ENCODE measurements around the gene PDE6B. TPM values are rescaled to one million over a fixed set of nuclear protein-coding genes. Genes with fewer than 3 reads are reported as not detected.

The PDE6B gene
- total RNA-seq, 2 experiments from 2014 or later: not detected

DNA sequence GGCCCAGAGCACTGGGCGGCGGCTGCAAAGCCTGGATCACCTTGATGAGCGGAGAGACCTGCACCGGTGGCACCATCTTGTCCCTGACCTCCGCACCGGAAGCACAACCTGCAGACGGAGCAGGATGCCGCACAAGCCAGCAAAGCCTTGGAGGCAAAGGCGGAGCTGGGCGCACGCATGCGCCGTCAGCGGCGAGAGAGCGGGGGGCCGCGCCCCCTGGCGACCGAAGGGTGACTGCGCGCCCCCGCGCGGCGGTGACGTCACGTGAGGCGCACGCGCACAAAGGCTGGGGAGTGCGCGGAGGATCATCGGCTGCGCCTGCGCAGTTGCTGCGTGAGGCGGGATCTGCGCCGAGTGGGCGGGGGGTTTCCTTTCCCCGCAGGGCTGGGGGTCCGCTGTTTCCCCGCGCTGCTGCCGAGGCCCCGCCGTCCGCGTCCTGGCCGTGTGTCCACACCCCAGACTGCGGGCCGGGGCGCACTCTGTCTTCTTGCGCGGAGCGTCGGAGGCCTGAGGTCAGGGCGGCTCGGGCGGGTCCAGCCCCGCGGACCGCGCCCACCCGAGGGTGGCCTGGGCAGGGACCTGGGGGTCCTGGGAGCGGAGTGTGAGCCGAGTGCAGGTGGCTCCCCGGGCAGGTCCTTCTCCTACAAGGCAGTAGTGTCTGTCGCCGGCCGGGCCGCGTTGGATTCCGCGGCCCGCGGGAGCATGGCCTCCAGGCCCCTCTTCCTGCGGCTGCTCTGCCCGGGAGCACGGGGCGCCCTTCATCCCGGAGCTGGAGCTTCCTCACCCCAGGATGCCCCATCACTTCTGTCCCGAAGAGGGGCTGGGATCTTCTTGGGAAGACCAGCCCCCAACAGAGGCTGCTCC, 49.0 kb downstream of the PDE6B start, which contains the start of the genes ATP5ME and MYL5:
Gene ATP5ME, minus strand, starts transcription at position 105 of the 864 bp plus-strand sequence. Its CDS starts 29 bp downstream, at position 76.
Gene MYL5, plus strand, starts transcription at position 371 of the 864 bp plus-strand sequence. CDS start 3,485 bp downstream, outside the sequence.
- no TSS peak for BruUV-seq (replicated peaks)
- Histone ChIP-seq H3K4me3 (ENCODE audit: low read depth, low read length, poor library complexity, severe bottlenecking) (peak within 1 kb of the TSS; percentile 98), H2AFZ (ENCODE audit: low read length) (peak within 1 kb of the TSS; percentile 64; the same call in 1 of the 2 replicates)

DNA sequence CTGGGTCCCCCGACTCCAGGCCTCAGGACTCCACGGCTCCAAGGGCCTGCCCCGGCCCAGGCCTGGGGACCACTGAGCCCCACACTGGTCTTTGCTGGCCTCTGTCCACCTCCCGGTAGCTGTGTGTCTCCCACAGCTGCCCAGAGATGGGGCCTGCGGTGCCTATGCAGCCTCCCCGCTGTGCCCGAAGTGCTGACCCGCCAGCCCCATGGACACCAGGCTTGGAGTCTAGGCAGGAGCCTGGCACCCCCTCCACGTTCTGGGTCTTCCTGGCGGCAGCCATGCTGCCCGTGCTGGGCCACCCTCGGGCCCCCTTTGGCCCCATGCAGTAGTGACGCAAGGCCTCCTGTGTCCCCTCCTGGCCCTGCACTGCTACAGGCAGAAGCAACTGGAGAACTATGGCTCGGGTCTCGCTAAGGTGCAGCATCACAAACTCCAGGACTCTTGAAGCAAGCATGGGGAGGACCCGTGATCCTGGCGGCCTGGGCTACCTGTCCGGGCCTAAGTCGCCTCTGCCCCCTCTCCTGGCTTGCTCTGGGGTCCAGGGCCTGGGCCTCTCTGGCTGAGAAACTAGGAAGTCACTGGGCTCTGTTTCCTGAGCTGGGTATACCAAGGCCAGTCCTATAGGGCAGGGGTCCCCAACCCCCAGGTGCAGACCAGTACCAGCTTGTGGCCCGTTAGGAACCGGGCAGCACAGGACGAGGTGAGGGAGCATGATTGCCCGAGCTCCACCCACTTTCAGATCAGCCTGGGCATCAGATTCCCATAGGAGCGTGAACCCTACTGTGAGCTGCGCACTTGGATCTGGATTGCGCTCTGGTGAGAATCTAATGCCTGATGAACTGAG, 49.9 kb downstream of the PDE6B start:
- POLR2A ChIA-PET: no interaction called here

More for the DNA sequence above, 49.0 kb downstream of the PDE6B start, which contains the start of the genes ATP5ME and MYL5:
- Histone ChIP-seq H3K9me2 (ENCODE audit: insufficient read depth, low read length) (no peaks in the 10 kb centered on the region), H3K79me2 (ENCODE audit: insufficient read depth, low read depth, low read length) (peaks cover 17% of the 10 kb centered on the region), H3K4me1 (ENCODE audit: insufficient read depth, low read length, poor library complexity, severe bottlenecking) (peaks cover 46% of the 10 kb centered on the region), H3K36me3 (ENCODE audit: insufficient read depth, low read length) (peaks cover 38% of the 10 kb centered on the region), H3K9me3 (ENCODE audit: low read length) (no peaks in the 10 kb centered on the region), H3K27ac (ENCODE audit: low read depth, low read length, poor library complexity, severe bottlenecking) (peak within 1 kb of the TSS; percentile 94), H3K4me2 (ENCODE audit: low read length) (peak within 1 kb of the TSS; percentile 96), H4K20me1 (ENCODE audit: insufficient read depth, low read length) (no peaks in the 10 kb centered on the region)
- ChIA-PET CTCF (ENCODE audit: unreplicated experiment) (no interaction called here), POLR2A (interaction anchor here (0.6 kb wide), 1 partner anchor 1605 kb away, joined by 3 read pairs; no protein-coding TSS in a partner anchor)
- TF ChIP-seq, protein P1, sequence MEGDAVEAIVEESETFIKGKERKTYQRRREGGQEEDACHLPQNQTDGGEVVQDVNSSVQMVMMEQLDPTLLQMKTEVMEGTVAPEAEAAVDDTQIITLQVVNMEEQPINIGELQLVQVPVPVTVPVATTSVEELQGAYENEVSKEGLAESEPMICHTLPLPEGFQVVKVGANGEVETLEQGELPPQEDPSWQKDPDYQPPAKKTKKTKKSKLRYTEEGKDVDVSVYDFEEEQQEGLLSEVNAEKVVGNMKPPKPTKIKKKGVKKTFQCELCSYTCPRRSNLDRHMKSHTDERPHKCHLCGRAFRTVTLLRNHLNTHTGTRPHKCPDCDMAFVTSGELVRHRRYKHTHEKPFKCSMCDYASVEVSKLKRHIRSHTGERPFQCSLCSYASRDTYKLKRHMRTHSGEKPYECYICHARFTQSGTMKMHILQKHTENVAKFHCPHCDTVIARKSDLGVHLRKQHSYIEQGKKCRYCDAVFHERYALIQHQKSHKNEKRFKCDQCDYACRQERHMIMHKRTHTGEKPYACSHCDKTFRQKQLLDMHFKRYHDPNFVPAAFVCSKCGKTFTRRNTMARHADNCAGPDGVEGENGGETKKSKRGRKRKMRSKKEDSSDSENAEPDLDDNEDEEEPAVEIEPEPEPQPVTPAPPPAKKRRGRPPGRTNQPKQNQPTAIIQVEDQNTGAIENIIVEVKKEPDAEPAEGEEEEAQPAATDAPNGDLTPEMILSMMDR (conservative IDR thresholded peaks at IDR 0.05; ENCODE audit: low read length): peak; percentile 85
- no peak for TF ChIP-seq EZH2phosphoT487 (IDR thresholded peaks at IDR 0.05; ENCODE audit: borderline replicate concordance, low read depth, low read length)
- DNase-seq (ENCODE audit: low spot score): peak; percentile 98
- intact Hi-C loops (cut with micrococcal nuclease; ENCODE audit: unreplicated experiment): loop anchor here (1.0 to 10.0 kb wide), 3 partner anchors 200 to 1040 kb away; partner anchors contain the start of gene SLBP

More for the DNA sequence above, 49.9 kb downstream of the PDE6B start:
- Histone ChIP-seq H3K27ac (ENCODE audit: low read depth, low read length, poor library complexity, severe bottlenecking) (peak overlapping the region; percentile 94), H4K20me1 (ENCODE audit: insufficient read depth, low read length) (no peaks in the 10 kb centered on the region), H3K4me1 (ENCODE audit: insufficient read depth, low read length, poor library complexity, severe bottlenecking) (peaks cover 46% of the 10 kb centered on the region), H2AFZ (ENCODE audit: low read length) (no peak overlapping the region; the same call in 1 of the 2 replicates), H3K4me3 (ENCODE audit: low read depth, low read length, poor library complexity, severe bottlenecking) (peak overlapping the region; percentile 98), H3K36me3 (ENCODE audit: insufficient read depth, low read length) (peaks cover 35% of the 10 kb centered on the region), H3K79me2 (ENCODE audit: insufficient read depth, low read depth, low read length) (peaks cover 17% of the 10 kb centered on the region), H3K4me2 (ENCODE audit: low read length) (peak overlapping the region; percentile 94), H3K9me2 (ENCODE audit: insufficient read depth, low read length) (no peaks in the 10 kb centered on the region), H3K9me3 (ENCODE audit: low read length) (no peaks in the 10 kb centered on the region)
- TF ChIP-seq EZH2phosphoT487 (IDR thresholded peaks at IDR 0.05; ENCODE audit: borderline replicate concordance, low read depth, low read length): no peak
- TF ChIP-seq, protein P1 (conservative IDR thresholded peaks at IDR 0.05; ENCODE audit: low read length): no peak
- CTCF ChIA-PET (ENCODE audit: unreplicated experiment): no interaction called here
- intact Hi-C loops (cut with micrococcal nuclease; ENCODE audit: unreplicated experiment): loop anchor here (10.0 kb wide), 2 partner anchors 200 to 1040 kb away; partner anchors contain the start of gene SLBP
- DNase-seq (ENCODE audit: low spot score): peak; percentile 45
- BruUV-seq (replicated peaks): no TSS peak
